ENCODE results near the gene VSX2.

The VSX2 gene

GRCh38 chr14:74302152-74302628 lies 62.9 kb downstream of the VSX2 start:
- DNase-seq (ENCODE audit: low read depth in 2 of 2), result no peak

GRCh38 chr14:74302634-74303569 lies 63.7 kb downstream of the VSX2 start, which contains the start of gene ABCD4:
TSS of gene ABCD4 (minus strand) at chr14:74302934. CDS start at chr14:74302912, 22 bp downstream.
- peak; percentile 74 to 87 for DNase-seq (ENCODE audit: low read depth in 2 of 2)

GRCh38 chr14:74308695-74309094 lies 69.4 kb downstream of the VSX2 start:
- no peak for DNase-seq (ENCODE audit: low read depth in 2 of 2)

- no peak for DNase-seq (ENCODE audit: low read depth in 2 of 2)
Measured at GRCh38 chr14:74309125-74310022, 70.1 kb downstream of the VSX2 start.

- DNase-seq (ENCODE audit: low read depth in 2 of 2), result no peak
Measured at GRCh38 chr14:74312161-74312560, 72.9 kb downstream of the VSX2 start.

Data from stimulated activated CD4-positive, alpha-beta T cell treated with anti-CD3 and anti-CD28 coated beads, Interleukin-12 subunit alpha, Interleukin-12 subunit beta, amount 100 ng/mL, for 24 hours (primary cell).